T-cell (primary cell): ENCODE measurements around the gene ARHGAP21. TPM values are rescaled to one million over a fixed set of nuclear protein-coding genes. Genes with fewer than 3 reads are reported as not detected.

Experiments
- ATAC-seq, 4 experiments: fragments of 200-7000 bp in 3 of 4; fragments of 150-1000 bp in 1 of 4; cut with Tn5 transposase; replicated peaks in 1 of 4; 1 replicate in 3 of 4; 2 replicates in 1 of 4; pipeline ENCODE4 v1.10.0; 2021; ENCODE audit warnings: moderate library complexity in 3 of 4, mild to moderate bottlenecking in 2 of 4, moderate number of reproducible peaks in 1 of 4
- CTCF ChIA-PET, 2 donors: fragments of 300-600 bp; sonication (Branson Sonifier 250); formaldehyde crosslinking; loops; one replicate each; lab custom pipeline; 2022; ENCODE audit warnings: antibody characterized with exemption in 2 of 2; lab: Charles Lee
- POLR2A ChIA-PET, 2 donors: fragments of 300-600 bp; sonication (Branson Sonifier 250); formaldehyde crosslinking; loops; one replicate each; lab custom pipeline; 2022; ENCODE audit warnings: antibody characterized with exemption in 2 of 2; lab: Charles Lee
- DNase-seq, 35 experiments: peaks; one replicate each; pipeline versions ENCODE4 v3.0.0 to v3.0.0-alpha.2; 2013 to 2023
- H3K27ac ChIP-seq: one replicate; pipeline ENCODE4 v1.5.1; 2013; ENCODE audit warnings: low read length
- H3K27me3 ChIP-seq, 2 experiments: replicated peaks in 1 of 2; 1 replicate in 1 of 2; 2 replicates in 1 of 2; pipeline versions ENCODE4 v1.6.1 to v1.7.0; 2013; ENCODE audit warnings: low read length in 1 of 2, mixed read lengths in 1 of 2; ENCODE audit not compliant: control insufficient read depth in 2 of 2, insufficient read depth in 2 of 2; ENCODE audit errors: extremely low read depth in 1 of 2
- H3K36me3 ChIP-seq, 2 donors: 1 replicate in 1 of 2; 2 replicates in 1 of 2; pipeline versions ENCODE4 v1.6.1 to v1.7.0; 2013; ENCODE audit warnings: low read length in 1 of 2; ENCODE audit not compliant: control insufficient read depth in 2 of 2, insufficient read depth in 1 of 2; ENCODE audit errors: extremely low read depth in 1 of 2
- H3K4me1 ChIP-seq, 2 experiments: 1 replicate in 1 of 2; 2 replicates in 1 of 2; pipeline versions ENCODE4 v1.6.1 to v1.7.0; 2013; ENCODE audit warnings: low read length in 2 of 2, mixed read lengths in 1 of 2; ENCODE audit not compliant: insufficient read depth in 2 of 2, control insufficient read depth in 1 of 2; ENCODE audit errors: extremely low read depth in 1 of 2
- H3K4me3 ChIP-seq, 2 donors: 1 replicate in 1 of 2; 2 replicates in 1 of 2; pipeline versions ENCODE4 v1.5.1 to v1.7.0; 2013; ENCODE audit warnings: mild to moderate bottlenecking in 2 of 2, low read length in 1 of 2, moderate library complexity in 1 of 2; ENCODE audit not compliant: control insufficient read depth in 1 of 2; ENCODE audit errors: extremely low read depth in 1 of 2
- H3K9me3 ChIP-seq: 2 replicates; pipeline ENCODE4 v1.7.0; 2013
- H3K27ac Mint-ChIP-seq, 2 donors: one replicate each; pipeline ENCODE4 v1.8.0; 2020 to 2021; ENCODE audit warnings: mild to moderate bottlenecking in 2 of 2, mixed read lengths in 2 of 2
- H3K27me3 Mint-ChIP-seq, 2 donors: one replicate each; pipeline ENCODE4 v1.8.0; 2021 to 2022; ENCODE audit warnings: mixed read lengths in 2 of 2
- H3K36me3 Mint-ChIP-seq: one replicate; pipeline ENCODE4 v1.8.0; 2021; ENCODE audit warnings: mixed read lengths
- H3K4me1 Mint-ChIP-seq, 3 donors: one replicate each; pipeline ENCODE4 v1.8.0; 2020 to 2022; ENCODE audit warnings: mixed read lengths in 3 of 3, mild to moderate bottlenecking in 1 of 3
- H3K4me3 Mint-ChIP-seq, 3 donors: one replicate each; pipeline ENCODE4 v1.8.0; 2020 to 2022; ENCODE audit warnings: mild to moderate bottlenecking in 3 of 3, mixed read lengths in 3 of 3, moderate library complexity in 3 of 3
- H3K9me3 Mint-ChIP-seq, 3 donors: one replicate each; pipeline ENCODE4 v1.8.0; 2020 to 2022; ENCODE audit warnings: mixed read lengths in 3 of 3
- WGBS: methylation state at CpG from one replicate; pipeline ENCODE4 v1.1.5; 2013; ENCODE audit warnings: missing lambda C conversion rate; ENCODE audit not compliant: insufficient coverage; 5-methylcytosine and 5-hydroxymethylcytosine counted together
- total RNA-seq, 35 experiments: library from RNA in 6 of 35; stranded (reverse) in 6 of 35; fragments of 120-200 nt in 1 of 35; gene quantifications; one replicate each; pipeline versions ENCODE4 v1.2.1 to v1.2.4 and lab custom pipeline; 2013 to 2026

Gene ARHGAP21
- total RNA-seq, 5 donors from 2014 or later (not counting 1 experiment from before 2014, with no cell fraction given), result 19.1 to 45.8 (median 26.1) TPM

GRCh38 chr10:24545585-24545984 lies 178.1 kb downstream of the ARHGAP21 start:
- H3K36me3 Mint-ChIP-seq, result no peaks in the 10 kb centered on the region

DNA sequence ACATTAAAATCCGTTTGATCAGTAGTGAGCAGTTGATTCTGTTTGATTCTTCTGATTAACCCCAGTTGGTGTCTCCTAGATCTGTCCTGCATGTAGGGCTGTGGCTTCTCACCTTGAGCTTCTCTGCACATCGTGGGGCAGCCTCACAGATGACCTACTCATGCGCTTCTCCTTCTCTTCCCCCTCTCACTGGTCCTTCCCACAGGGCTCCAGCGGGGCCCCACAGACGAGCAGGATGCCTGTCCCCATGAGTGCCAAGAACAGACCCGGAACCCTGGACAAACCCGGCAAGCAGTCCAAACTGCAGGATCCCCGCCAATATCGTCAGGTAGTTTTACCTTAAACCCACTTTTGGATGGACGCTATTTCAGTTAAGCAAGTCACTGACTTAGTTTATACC lies 178.9 kb downstream of the ARHGAP21 start:
- ChIA-PET POLR2A (no interaction called here), CTCF (no interaction called here)
- no peak overlapping the region for H3K4me3 Mint-ChIP-seq

More at GRCh38 chr10:24545585-24545984, 178.1 kb downstream of the ARHGAP21 start:
- H3K27ac ChIP-seq, result no peak overlapping the region
- POLR2A ChIA-PET, result no interaction called here
- ATAC-seq (no peak), DNase-seq (no peak)
- H3K27me3 ChIP-seq, result peaks cover 0 to 3% of the 10 kb centered on the region in 2 experiments
- Mint-ChIP-seq H3K27ac (no peak overlapping the region), H3K4me3 (no peak overlapping the region), H3K9me3 (no peaks in the 10 kb centered on the region), H3K4me1 (no peaks in the 10 kb centered on the region), H3K27me3 (peaks cover 7 to 10% of the 10 kb centered on the region in 2 donors)
- H3K4me3 ChIP-seq, result no peak overlapping the region
- WGBS, result no CpG with 5 or more reads among the region's 3 CpGs
- CTCF ChIA-PET, result no interaction called here
- H3K36me3 ChIP-seq, result no peaks in the 10 kb centered on the region
- H3K9me3 ChIP-seq, result no peaks in the 10 kb centered on the region
- H3K4me1 ChIP-seq, result no peaks in the 10 kb centered on the region

GRCh38 chr10:24542314-24543270 lies 181.1 kb downstream of the ARHGAP21 start:
- POLR2A ChIA-PET, result no interaction called here
- Histone ChIP-seq H3K36me3 (no peaks in the 10 kb centered on the region), H3K4me3 (no peak overlapping the region), H3K4me1 (no peaks in the 10 kb centered on the region), H3K9me3 (no peaks in the 10 kb centered on the region), H3K27ac (no peak overlapping the region), H3K27me3 (no peaks in the 10 kb centered on the region)
- ATAC-seq, result no peak
- H3K36me3 Mint-ChIP-seq, result no peaks in the 10 kb centered on the region
- no peak for DNase-seq
- H3K27me3 Mint-ChIP-seq, result peaks cover 6 to 10% of the 10 kb centered on the region in 2 donors
- CTCF ChIA-PET, result no interaction called here
- 84% methylated on average over 3 of the region's 14 CpGs for WGBS
- no peaks in the 10 kb centered on the region for H3K4me1 Mint-ChIP-seq
- H3K9me3 Mint-ChIP-seq, result no peaks in the 10 kb centered on the region
- no peak overlapping the region for H3K4me3 Mint-ChIP-seq
- no peak overlapping the region for H3K27ac Mint-ChIP-seq

More for the DNA sequence above, 178.9 kb downstream of the ARHGAP21 start:
- H3K4me1 Mint-ChIP-seq, result no peaks in the 10 kb centered on the region
- no peak for ATAC-seq
- H3K9me3 Mint-ChIP-seq, result no peaks in the 10 kb centered on the region
- H3K27me3 Mint-ChIP-seq, result peaks cover 9 to 10% of the 10 kb centered on the region in 2 donors
- H3K9me3 ChIP-seq, result no peaks in the 10 kb centered on the region
- H3K27ac ChIP-seq, result no peak overlapping the region
- H3K36me3 Mint-ChIP-seq, result no peaks in the 10 kb centered on the region
- WGBS, result 86% methylated on average over 7 of the region's 10 CpGs
- DNase-seq, result no peak
- H3K36me3 ChIP-seq, result no peaks in the 10 kb centered on the region
- H3K4me3 ChIP-seq, result no peak overlapping the region
- no peaks in the 10 kb centered on the region for H3K27me3 ChIP-seq
- H3K4me1 ChIP-seq, result no peaks in the 10 kb centered on the region
- H3K27ac Mint-ChIP-seq, result no peak overlapping the region

DNA sequence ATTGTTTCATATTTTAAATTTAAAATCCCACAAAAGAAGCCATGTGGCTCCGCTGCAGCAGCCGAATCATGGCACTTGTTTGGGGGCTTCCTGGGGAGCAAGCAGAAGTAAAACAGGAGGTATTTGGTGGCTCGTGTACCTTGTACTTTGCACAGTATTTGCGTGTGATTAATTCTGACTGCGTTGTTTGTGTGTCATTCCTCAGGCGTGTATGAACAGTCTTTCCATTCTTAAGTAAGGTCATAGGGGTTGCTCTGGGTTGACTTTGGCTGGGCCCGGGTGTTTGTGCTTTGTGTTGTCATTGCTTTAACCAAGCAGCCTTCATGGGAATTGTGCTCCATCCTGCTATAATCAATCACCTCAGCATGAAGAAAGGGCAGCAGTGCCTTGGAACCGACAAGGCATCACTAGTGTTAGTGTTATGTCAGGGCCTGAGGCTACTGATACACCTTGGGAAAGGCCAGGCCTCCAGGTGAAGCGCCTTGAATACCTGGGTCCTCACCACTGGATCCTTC lies 182.4 kb downstream of the ARHGAP21 start:
- Mint-ChIP-seq H3K27ac (no peak overlapping the region), H3K4me3 (no peak overlapping the region), H3K4me1 (no peaks in the 10 kb centered on the region), H3K36me3 (no peaks in the 10 kb centered on the region), H3K27me3 (peaks cover 6 to 10% of the 10 kb centered on the region in 2 donors), H3K9me3 (no peaks in the 10 kb centered on the region)
- no peaks in the 10 kb centered on the region for H3K9me3 ChIP-seq
- H3K4me3 ChIP-seq, result no peak overlapping the region
- POLR2A ChIA-PET, result no interaction called here
- CTCF ChIA-PET, result no interaction called here
- no peak overlapping the region for H3K27ac ChIP-seq
- DNase-seq (no peak), ATAC-seq (no peak)
- 73% methylated on average over 7 of the region's 9 CpGs for WGBS
- H3K36me3 ChIP-seq, result no peaks in the 10 kb centered on the region
- H3K4me1 ChIP-seq, result no peaks in the 10 kb centered on the region
- H3K27me3 ChIP-seq, result no peaks in the 10 kb centered on the region

- no peaks in the 10 kb centered on the region for H3K36me3 ChIP-seq
- no peak for ATAC-seq
- CTCF ChIA-PET, result no interaction called here
Observed at GRCh38 chr10:24536636-24537035, 187.1 kb downstream of the ARHGAP21 start.

GRCh38 chr10:24533981-24534380 lies 189.7 kb downstream of the ARHGAP21 start:
- H3K9me3 Mint-ChIP-seq, result peaks cover 0 to 4% (median 0%) of the 10 kb centered on the region in 3 donors
- DNase-seq (no peak), ATAC-seq (no peak)
- Histone ChIP-seq H3K9me3 (no peaks in the 10 kb centered on the region), H3K36me3 (no peaks in the 10 kb centered on the region), H3K27ac (no peak overlapping the region), H3K4me3 (no peak overlapping the region), H3K4me1 (no peaks in the 10 kb centered on the region), H3K27me3 (peaks cover 0 to 6% of the 10 kb centered on the region in 2 experiments)
- no peak overlapping the region for H3K4me3 Mint-ChIP-seq
- ChIA-PET CTCF (interaction anchor here in 1 of 2 donors (0.5 kb wide), 1 partner anchor 63 kb away, joined by 3 read pairs; no protein-coding TSS in a partner anchor), POLR2A (no interaction called here)
- no peaks in the 10 kb centered on the region for H3K36me3 Mint-ChIP-seq
- H3K27me3 Mint-ChIP-seq, result no peaks in the 10 kb centered on the region
- no peak overlapping the region for H3K27ac Mint-ChIP-seq
- WGBS, result no CpG with 5 or more reads among the region's 4 CpGs
- H3K4me1 Mint-ChIP-seq, result no peaks in the 10 kb centered on the region

More at GRCh38 chr10:24536636-24537035, 187.1 kb downstream of the ARHGAP21 start:
- no peak overlapping the region for H3K4me3 ChIP-seq
- Mint-ChIP-seq H3K27me3 (peaks cover 0 to 2% of the 10 kb centered on the region in 2 donors), H3K4me1 (no peaks in the 10 kb centered on the region), H3K9me3 (peaks cover 0 to 4% (median 0%) of the 10 kb centered on the region in 3 donors), H3K4me3 (no peak overlapping the region), H3K27ac (no peak overlapping the region), H3K36me3 (no peaks in the 10 kb centered on the region)
- WGBS, result 85% methylated on average over 7 of the region's 11 CpGs
- H3K27ac ChIP-seq, result no peak overlapping the region
- H3K4me1 ChIP-seq, result no peaks in the 10 kb centered on the region
- no peaks in the 10 kb centered on the region for H3K9me3 ChIP-seq
- no peak for DNase-seq
- POLR2A ChIA-PET, result no interaction called here
- H3K27me3 ChIP-seq, result no peaks in the 10 kb centered on the region
